Stomach (tissue), 4 donors: ENCODE measurements around the gene CLBA1.
A peak's percentile ranks its signal among the peaks of the same experiment; 100 is the strongest.

ENCODE experiments used
- POLR2A ChIP-seq, 4 donors: fragments of 450-650 bp; IDR thresholded peaks; one replicate each; pipeline ENCODE4 v1.6.1; 2016; ENCODE audit warnings: antibody characterized with exemption in 4 of 4, control low read depth in 2 of 4, mild to moderate bottlenecking in 1 of 4, moderate library complexity in 1 of 4
- POLR2AphosphoS5 ChIP-seq, 3 donors: sonication (generic); formaldehyde crosslinking; IDR thresholded peaks; one replicate each; pipeline ENCODE4 v1.6.1; 2016; ENCODE audit warnings: antibody characterized with exemption in 3 of 3

- TF ChIP-seq POLR2A (IDR thresholded peaks at IDR 0.05): no peak
- peak in 2 of 3 donors; percentile 19 to 31 for TF ChIP-seq POLR2AphosphoS5 (IDR thresholded peaks at IDR 0.05)
Measured at GRCh38 chr14:105010891-105011291, 25.3 kb downstream of the CLBA1 start.
